GM23338 (cell line): ENCODE data around the gene C16orf74. TPM values are rescaled to one million over a fixed set of nuclear protein-coding genes. Genes with fewer than 3 reads are reported as not detected.

Source experiments
- ATAC-seq: fragments of 200-7000 bp; cut with Tn5 transposase; 3 replicates; pipeline ENCODE4 v1.9.1; 2020
- DNase-seq: peaks from one replicate; pipeline ENCODE4 v3.0.0-alpha.2; 2015; ENCODE audit warnings: low spot score
- H2AFZ ChIP-seq: fragments of 200-600 bp; sonication (generic); 2 replicates; pipeline ENCODE4 v1.8.0; 2016; ENCODE audit warnings: antibody characterized with exemption, mild to moderate bottlenecking, moderate library complexity
- H3F3A ChIP-seq: fragments of 200-600 bp; sonication (generic); replicated peaks from 2 replicates; pipeline ENCODE4 v1.8.0; 2017; ENCODE audit warnings: antibody characterized with exemption, mixed run types, low read depth
- H3K27ac ChIP-seq: fragments of 200-600 bp; sonication (generic); 2 replicates; pipeline ENCODE4 v1.6.1; 2016; ENCODE audit warnings: low read depth
- H3K27me3 ChIP-seq: fragments of 200-600 bp; sonication (generic); 2 replicates; pipeline ENCODE4 v1.8.0; 2016; ENCODE audit warnings: mild to moderate bottlenecking, mixed run types, moderate library complexity; ENCODE audit not compliant: insufficient read depth
- H3K36me3 ChIP-seq: fragments of 200-600 bp; sonication (generic); 2 replicates; pipeline ENCODE4 v1.8.0; 2016; ENCODE audit warnings: mild to moderate bottlenecking; ENCODE audit not compliant: insufficient read depth
- H3K4me1 ChIP-seq: fragments of 200-600 bp; sonication (generic); 2 replicates; pipeline ENCODE4 v1.8.0; 2016; ENCODE audit warnings: mild to moderate bottlenecking, moderate library complexity; ENCODE audit not compliant: insufficient read depth
- H3K4me2 ChIP-seq: fragments of 200-600 bp; sonication (generic); 2 replicates; pipeline ENCODE4 v1.7.1; 2017; ENCODE audit warnings: mixed run types
- H3K4me3 ChIP-seq: fragments of 200-600 bp; sonication (generic); 2 replicates; pipeline ENCODE4 v1.6.1; 2016; ENCODE audit warnings: mixed run types
- H3K79me2 ChIP-seq: fragments of 200-600 bp; sonication (generic); replicated peaks from 2 replicates; pipeline ENCODE4 v1.8.0; 2017; ENCODE audit warnings: mild to moderate bottlenecking; ENCODE audit not compliant: insufficient read depth
- H3K9me2 ChIP-seq: fragments of 200-600 bp; sonication (generic); 2 replicates; pipeline ENCODE4 v1.8.0; 2017; ENCODE audit not compliant: insufficient read depth
- H4K20me1 ChIP-seq: fragments of 200-600 bp; sonication (generic); replicated peaks from 2 replicates; pipeline ENCODE4 v1.8.0; 2017; ENCODE audit warnings: mild to moderate bottlenecking; ENCODE audit not compliant: insufficient read depth
- H3K27ac Mint-ChIP-seq: 2 replicates; pipeline ENCODE4 v1.8.0; 2020; ENCODE audit warnings: inconsistent platforms, mild to moderate bottlenecking, moderate library complexity, mixed read lengths
- H3K27me3 Mint-ChIP-seq: 3 replicates; pipeline ENCODE4 v1.8.0; 2022; ENCODE audit warnings: low read depth, mild to moderate bottlenecking, moderate library complexity, mixed read lengths, inconsistent platforms; ENCODE audit not compliant: insufficient read depth, poor library complexity
- H3K36me3 Mint-ChIP-seq: 3 replicates; pipeline ENCODE4 v1.8.0; 2021; ENCODE audit warnings: low read depth, mild to moderate bottlenecking, inconsistent platforms, moderate library complexity, mixed read lengths
- H3K4me1 Mint-ChIP-seq: 3 replicates; pipeline ENCODE4 v1.8.0; 2020; ENCODE audit warnings: mild to moderate bottlenecking, inconsistent platforms, mixed read lengths
- H3K4me3 Mint-ChIP-seq: 3 replicates; pipeline ENCODE4 v1.8.0; 2021; ENCODE audit warnings: moderate library complexity, mild to moderate bottlenecking, inconsistent platforms, mixed read lengths
- H3K9me3 Mint-ChIP-seq: 3 replicates; pipeline ENCODE4 v1.8.0; 2020; ENCODE audit warnings: moderate library complexity, mild to moderate bottlenecking, inconsistent platforms, mixed read lengths
- CREB1 ChIP-seq: fragments of 250-450 bp; sonication (Bioruptor Pico); IDR thresholded peaks from 2 replicates; pipeline ENCODE4 v1.5.0; 2020; ENCODE audit warnings: low read depth, mild to moderate bottlenecking, moderate library complexity
- CTCF ChIP-seq, 2 experiments: fragments of 200-600 bp in 1 of 2; sonication (generic) in 1 of 2; conservative IDR thresholded peaks; 2 replicates each; pipeline versions ENCODE4 v1.5.1 to v1.6.1; 2016 to 2017; ENCODE audit warnings: antibody characterized with exemption in 2 of 2, low read depth in 2 of 2, mild to moderate bottlenecking in 2 of 2, moderate library complexity in 1 of 2
- ETS1 ChIP-seq: IDR thresholded peaks from 2 replicates; pipeline ENCODE4 v1.6.1; 2016; ENCODE audit warnings: antibody characterized with exemption
- EZH2 ChIP-seq: fragments of 200-600 bp; sonication (generic); IDR thresholded peaks from one replicate; pipeline ENCODE4 v1.8.0; 2017; ENCODE audit warnings: antibody characterized with exemption, mild to moderate bottlenecking, low read depth; ENCODE audit not compliant: unreplicated experiment
- EZH2phosphoT487 ChIP-seq: fragments of 200-600 bp; sonication (generic); IDR thresholded peaks from one replicate; pipeline ENCODE4 v1.8.1; 2018; ENCODE audit warnings: antibody characterized with exemption; ENCODE audit not compliant: unreplicated experiment
- JUNB ChIP-seq: IDR thresholded peaks from one replicate; pipeline ENCODE4 v1.6.1; 2016; ENCODE audit warnings: antibody characterized with exemption; ENCODE audit not compliant: unreplicated experiment
- NANOG ChIP-seq: IDR thresholded peaks from 2 replicates; pipeline ENCODE4 v1.6.1; 2016; ENCODE audit warnings: antibody characterized with exemption, borderline replicate concordance
- POLR2AphosphoS5 ChIP-seq: IDR thresholded peaks from 2 replicates; pipeline ENCODE4 v1.6.1; 2016; ENCODE audit warnings: antibody characterized with exemption, low read depth
- REST ChIP-seq: IDR thresholded peaks from one replicate; pipeline ENCODE4 v1.6.1; 2018; ENCODE audit warnings: antibody characterized with exemption; ENCODE audit not compliant: unreplicated experiment
- STAT1 ChIP-seq: IDR thresholded peaks from one replicate; pipeline ENCODE4 v1.6.1; 2016; ENCODE audit warnings: antibody characterized with exemption; ENCODE audit not compliant: unreplicated experiment
- ZNF114 ChIP-seq: fragments of 250-450 bp; sonication (Bioruptor Pico); IDR thresholded peaks from 2 replicates; pipeline ENCODE4 v1.5.0; 2020; ENCODE audit warnings: mild to moderate bottlenecking, moderate library complexity
- ZNF331 ChIP-seq: fragments of 250-450 bp; sonication (Bioruptor Pico); IDR thresholded peaks from 2 replicates; pipeline ENCODE4 v1.5.0; 2020; ENCODE audit warnings: low read depth, mild to moderate bottlenecking, moderate library complexity
- ZNF462 ChIP-seq: fragments of 250-450 bp; sonication (Bioruptor Pico); IDR thresholded peaks from 2 replicates; pipeline ENCODE4 v1.5.0; 2020; ENCODE audit warnings: mild to moderate bottlenecking, moderate library complexity
- polyA plus RNA-seq: library from polyadenylated mRNA; unstranded; fragments of >200 nt; fragmentation: Nextera tagmentation; extraction: Ambion mirVana; gene quantifications from 2 replicates; pipeline ENCODE4 v1.2.1, GENCODE V29; 2016
- total RNA-seq: library from RNA; depleted of rRNA; stranded (reverse); fragments of >200 nt; shearing (Covaris generic); gene quantifications from 2 replicates; pipeline ENCODE4 v1.2.3, GENCODE V29; 2014

C16orf74 gene
- total and polyA plus RNA-seq, 2 experiments from 2014 or later, result 12.1 to 19.1 TPM

- Histone ChIP-seq H3K27ac (no peak overlapping the region), H3K4me2 (no peak overlapping the region), H3K9me2 (no peaks in the 10 kb centered on the region), H3K4me1 (peaks cover 34% of the 10 kb centered on the region), H3K36me3 (no peaks in the 10 kb centered on the region), H3F3A (no peaks in the 10 kb centered on the region; the same call in 1 of the 2 replicates), H3K27me3 (peaks cover 27% of the 10 kb centered on the region), H4K20me1 (no peaks in the 10 kb centered on the region; the same call in 1 of the 2 replicates), H3K4me3 (no peak overlapping the region), H2AFZ (no peak overlapping the region), H3K79me2 (no peaks in the 10 kb centered on the region)
- Mint-ChIP-seq H3K9me3 (no peaks in the 10 kb centered on the region), H3K4me1 (peaks cover 34% of the 10 kb centered on the region), H3K36me3 (no peaks in the 10 kb centered on the region), H3K27ac (no peak overlapping the region), H3K4me3 (no peak overlapping the region), H3K27me3 (peaks cover 37% of the 10 kb centered on the region)
- TF ChIP-seq CREB1 (no peak), JUNB (no peak), ETS1 (no peak), ZNF114 (CRISPR knock-in tag) (no peak), REST (no peak), EZH2 (no peak), ZNF462 (CRISPR knock-in tag) (no peak), POLR2AphosphoS5 (no peak), CTCF (conservative IDR thresholded peaks at IDR 0.05; ENCODE audit: low read depth in 2 of 2) (no peak), ZNF331 (CRISPR knock-in tag) (no peak), EZH2phosphoT487 (no peak), STAT1 (no peak), NANOG (no peak)
- ATAC-seq (no peak), DNase-seq (no peak)
Observed at GRCh38 chr16:85753976-85754375, 3.1 kb upstream of the C16orf74 start.
